HepG2 (cell line): ENCODE data around the gene AIP. TPM values are rescaled to one million over a fixed set of nuclear protein-coding genes. Genes with fewer than 3 reads are reported as not detected.
A peak's percentile ranks its signal among the peaks of the same experiment; 100 is the strongest.

Source experiments
- AGO2 ChIP-seq: fragments of 200-400 bp; formaldehyde crosslinking; optimal IDR thresholded peaks from 2 replicates; pipeline ENCODE3; 2017; ENCODE audit warnings: mild to moderate bottlenecking, low read depth, low read length, moderate library complexity
- FOSL1 ChIP-seq: sonication (generic); formaldehyde crosslinking; IDR thresholded peaks from 2 replicates; pipeline ENCODE4 v1.9.0; 2021; ENCODE audit warnings: missing genetic modification reagents, borderline replicate concordance
- MAFF ChIP-seq: IDR thresholded peaks from 2 replicates; pipeline ENCODE4 v1.6.1; 2011; ENCODE audit warnings: low read depth, low read length, improper control_type of control experiment
- NFKB2 ChIP-seq: sonication (generic); formaldehyde crosslinking; IDR thresholded peaks from 2 replicates; pipeline ENCODE4 v1.4.0; 2020; ENCODE audit warnings: missing genetic modification reagents, borderline replicate concordance
- RAD51 ChIP-seq: fragments of 450-650 bp; IDR thresholded peaks from 2 replicates; pipeline ENCODE4 v1.6.1; 2016; ENCODE audit warnings: borderline replicate concordance
- TOPORS ChIP-seq: sonication (generic); formaldehyde crosslinking; IDR thresholded peaks from 2 replicates; pipeline ENCODE4 v1.8.0; 2023; ENCODE audit warnings: mild to moderate bottlenecking, missing genetic modification reagents
- WIZ ChIP-seq: sonication (generic); formaldehyde crosslinking; IDR thresholded peaks from 2 replicates; pipeline ENCODE4 v1.5.1; 2020; ENCODE audit warnings: mild to moderate bottlenecking, missing genetic modification reagents
- ZFP37 ChIP-seq: sonication (generic); formaldehyde crosslinking; IDR thresholded peaks from 2 replicates; pipeline ENCODE4 v1.4.0; 2020; ENCODE audit warnings: missing genetic modification reagents, borderline replicate concordance
- ZFYVE20 ChIP-seq: sonication (generic); formaldehyde crosslinking; IDR thresholded peaks from 2 replicates; pipeline ENCODE4 v1.8.0; 2023; ENCODE audit warnings: low read depth, mild to moderate bottlenecking, moderate library complexity, missing genetic modification reagents, borderline replicate concordance
- ZNF160 ChIP-seq: sonication (generic); formaldehyde crosslinking; IDR thresholded peaks from 2 replicates; pipeline ENCODE4 v1.8.0; 2022; ENCODE audit warnings: mild to moderate bottlenecking, inconsistent platforms, missing genetic modification reagents
- ZNF180 ChIP-seq: sonication (generic); formaldehyde crosslinking; IDR thresholded peaks from 2 replicates; pipeline ENCODE4 v1.4.0; 2020; ENCODE audit warnings: low read depth, missing genetic modification reagents, borderline replicate concordance
- ZNF24 ChIP-seq: fragments of 450-650 bp; IDR thresholded peaks from 2 replicates; pipeline ENCODE4 v1.6.1; 2017; ENCODE audit warnings: antibody characterized with exemption, mild to moderate bottlenecking
- ZNF296 ChIP-seq: sonication (generic); formaldehyde crosslinking; conservative IDR thresholded peaks from 2 replicates; pipeline ENCODE4 v1.5.0; 2020; ENCODE audit warnings: mild to moderate bottlenecking, missing genetic modification reagents
- ZNF343 ChIP-seq: sonication (generic); formaldehyde crosslinking; IDR thresholded peaks from 2 replicates; pipeline ENCODE4 v1.4.0; 2020; ENCODE audit warnings: mild to moderate bottlenecking, missing genetic modification reagents
- ZNF558 ChIP-seq: sonication (generic); formaldehyde crosslinking; IDR thresholded peaks from 2 replicates; pipeline ENCODE4 v1.9.0; 2022; ENCODE audit warnings: mild to moderate bottlenecking, missing genetic modification reagents, borderline replicate concordance
- ZSCAN29 ChIP-seq: sonication (generic); formaldehyde crosslinking; conservative IDR thresholded peaks from 2 replicates; pipeline ENCODE4 v1.4.0; 2020; ENCODE audit warnings: mild to moderate bottlenecking, missing genetic modification reagents
- polyA plus RNA-seq, 8 experiments: library from polyadenylated mRNA; depleted of rRNA in 3 of 8; stranded (reverse) in 7 of 8; unstranded in 1 of 8; fragments of >200 nt; fragmentation: Illumina TruSeq in 4 of 8; extraction: Trizol in 4 of 8; gene quantifications; 2 replicates each; pipeline versions ENCODE4 v1.2.1 to v1.2.3, GENCODE V29; 2011 to 2016; ENCODE audit warnings: low read depth in 4 of 8, missing spikeins in 1 of 8, mixed read lengths in 1 of 8; ENCODE audit not compliant: insufficient read depth in 1 of 8
- total RNA-seq, 5 experiments: library from RNA; depleted of rRNA; stranded (reverse); fragments of >200 nt; fragmentation: Illumina TruSeq; extraction: Trizol; gene quantifications; 2 replicates each; pipeline ENCODE4 v1.2.3, GENCODE V29; 2016; ENCODE audit warnings: low read depth in 1 of 5
- TF ChIP-seq, protein P1 (sequence below): sonication (generic); formaldehyde crosslinking; IDR thresholded peaks from 2 replicates; pipeline ENCODE4 v1.4.0; 2020; ENCODE audit warnings: missing genetic modification reagents, borderline replicate concordance
- TF ChIP-seq, protein P2 (sequence below): IDR thresholded peaks from 2 replicates; pipeline ENCODE4 v1.6.1; 2018; ENCODE audit warnings: missing genetic modification reagents, mild to moderate bottlenecking, missing compliant biosample characterization
- TF ChIP-seq, protein P3 (sequence below), 2 experiments: sonication (generic) in 1 of 2; formaldehyde crosslinking in 1 of 2; IDR thresholded peaks; 2 replicates each; pipeline versions ENCODE4 v1.5.1 to v1.6.1; 2011 to 2020; ENCODE audit warnings: borderline replicate concordance in 1 of 2, low read depth in 1 of 2, low read length in 1 of 2, mild to moderate bottlenecking in 1 of 2, missing genetic modification reagents in 1 of 2, moderate library complexity in 1 of 2
- TF ChIP-seq, protein P4 (sequence below): IDR thresholded peaks from 2 replicates; pipeline ENCODE4 v1.6.1; 2016
- TF ChIP-seq, protein P5 (sequence below): sonication (generic); formaldehyde crosslinking; IDR thresholded peaks from 2 replicates; pipeline ENCODE4 v1.9.0; 2021; ENCODE audit warnings: missing genetic modification reagents, mild to moderate bottlenecking, borderline replicate concordance

Gene AIP
- total and polyA plus RNA-seq, 2 of the 13 experiments (the other 11 are each of a cell fraction or from before 2014, with no cell fraction given) = 51.8 to 110 TPM

DNA sequence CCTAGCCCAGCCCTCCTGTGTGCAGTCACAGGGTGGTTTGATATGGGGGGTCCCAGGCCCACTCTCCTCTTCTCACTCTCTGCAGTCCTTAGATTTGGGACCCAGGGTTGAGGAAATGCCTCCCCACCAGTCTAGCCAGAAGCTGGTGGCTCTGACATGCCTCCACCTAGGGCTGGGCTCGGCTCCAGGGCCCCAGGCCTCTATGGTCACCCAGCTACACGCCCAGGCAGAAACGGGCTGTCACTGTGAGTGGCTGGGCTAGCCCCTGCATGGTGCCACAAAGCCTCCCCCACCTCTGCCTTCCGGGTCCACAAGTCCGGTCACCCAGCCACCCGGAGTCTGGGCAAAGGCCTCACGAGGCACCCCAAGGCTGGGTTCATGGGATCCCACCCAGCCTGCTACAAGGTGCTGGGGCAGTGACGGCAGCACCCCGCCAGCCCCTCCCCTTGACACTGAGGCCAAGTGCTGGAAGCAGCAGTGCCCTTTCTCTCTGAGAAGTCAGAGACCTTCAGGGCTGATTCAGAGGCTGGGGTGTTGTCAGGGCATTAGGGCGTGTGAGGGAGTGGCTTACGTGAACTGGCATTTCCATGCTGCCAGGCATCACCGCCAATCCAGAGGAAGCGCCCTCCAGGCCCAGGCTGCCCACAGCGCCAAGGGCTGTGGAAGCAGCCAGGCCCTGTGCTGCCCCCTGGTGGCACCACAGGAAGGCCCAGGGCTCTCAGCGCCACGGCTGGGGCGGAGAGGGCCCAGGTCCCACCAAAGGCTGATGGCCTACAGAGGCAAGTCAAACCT lies 23.0 kb downstream of the AIP start (continued):
- TF ChIP-seq ZNF558 (CRISPR knock-in tag) (no peak), RAD51 (no peak), AGO2 (peak; percentile 47), ZNF24 (no peak), ZNF343 (CRISPR knock-in tag) (0 out of 2 replicates have a peak, but pooled peaks have one; percentile 61), ZFYVE20 (CRISPR knock-in tag) (no peak), MAFF (no peak), TOPORS (CRISPR knock-in tag) (no peak), NFKB2 (no peak; the same call in 1 of the 2 replicates), ZNF160 (CRISPR knock-in tag) (no peak), FOSL1 (CRISPR knock-in tag) (no peak), WIZ (CRISPR knock-in tag) (no peak), ZNF296 (CRISPR knock-in tag) (no peak), ZSCAN29 (CRISPR knock-in tag) (0 out of 2 replicates have a peak, but pooled peaks have one; percentile 31), ZFP37 (no peak), ZNF180 (CRISPR knock-in tag) (no peak)
- TF ChIP-seq, protein P1, sequence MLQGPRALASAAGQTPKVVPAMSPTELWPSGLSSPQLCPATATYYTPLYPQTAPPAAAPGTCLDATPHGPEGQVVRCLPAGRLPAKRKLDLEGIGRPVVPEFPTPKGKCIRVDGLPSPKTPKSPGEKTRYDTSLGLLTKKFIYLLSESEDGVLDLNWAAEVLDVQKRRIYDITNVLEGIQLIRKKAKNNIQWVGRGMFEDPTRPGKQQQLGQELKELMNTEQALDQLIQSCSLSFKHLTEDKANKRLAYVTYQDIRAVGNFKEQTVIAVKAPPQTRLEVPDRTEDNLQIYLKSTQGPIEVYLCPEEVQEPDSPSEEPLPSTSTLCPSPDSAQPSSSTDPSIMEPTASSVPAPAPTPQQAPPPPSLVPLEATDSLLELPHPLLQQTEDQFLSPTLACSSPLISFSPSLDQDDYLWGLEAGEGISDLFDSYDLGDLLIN (CRISPR knock-in tag) = no peak
- TF ChIP-seq, protein P2, sequence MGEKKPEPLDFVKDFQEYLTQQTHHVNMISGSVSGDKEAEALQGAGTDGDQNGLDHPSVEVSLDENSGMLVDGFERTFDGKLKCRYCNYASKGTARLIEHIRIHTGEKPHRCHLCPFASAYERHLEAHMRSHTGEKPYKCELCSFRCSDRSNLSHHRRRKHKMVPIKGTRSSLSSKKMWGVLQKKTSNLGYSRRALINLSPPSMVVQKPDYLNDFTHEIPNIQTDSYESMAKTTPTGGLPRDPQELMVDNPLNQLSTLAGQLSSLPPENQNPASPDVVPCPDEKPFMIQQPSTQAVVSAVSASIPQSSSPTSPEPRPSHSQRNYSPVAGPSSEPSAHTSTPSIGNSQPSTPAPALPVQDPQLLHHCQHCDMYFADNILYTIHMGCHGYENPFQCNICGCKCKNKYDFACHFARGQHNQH (CRISPR knock-in tag) = peak; percentile 71; the same call in 1 of the 2 replicates
- TF ChIP-seq, protein P3, sequence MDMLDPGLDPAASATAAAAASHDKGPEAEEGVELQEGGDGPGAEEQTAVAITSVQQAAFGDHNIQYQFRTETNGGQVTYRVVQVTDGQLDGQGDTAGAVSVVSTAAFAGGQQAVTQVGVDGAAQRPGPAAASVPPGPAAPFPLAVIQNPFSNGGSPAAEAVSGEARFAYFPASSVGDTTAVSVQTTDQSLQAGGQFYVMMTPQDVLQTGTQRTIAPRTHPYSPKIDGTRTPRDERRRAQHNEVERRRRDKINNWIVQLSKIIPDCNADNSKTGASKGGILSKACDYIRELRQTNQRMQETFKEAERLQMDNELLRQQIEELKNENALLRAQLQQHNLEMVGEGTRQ (IDR thresholded peaks at IDR 0.05; ENCODE audit: low read depth, low read length) = no peak
- TF ChIP-seq, protein P3 (CRISPR knock-in tag; IDR thresholded peaks at IDR 0.05; ENCODE audit: borderline replicate concordance) = no peak
- TF ChIP-seq, protein P4, sequence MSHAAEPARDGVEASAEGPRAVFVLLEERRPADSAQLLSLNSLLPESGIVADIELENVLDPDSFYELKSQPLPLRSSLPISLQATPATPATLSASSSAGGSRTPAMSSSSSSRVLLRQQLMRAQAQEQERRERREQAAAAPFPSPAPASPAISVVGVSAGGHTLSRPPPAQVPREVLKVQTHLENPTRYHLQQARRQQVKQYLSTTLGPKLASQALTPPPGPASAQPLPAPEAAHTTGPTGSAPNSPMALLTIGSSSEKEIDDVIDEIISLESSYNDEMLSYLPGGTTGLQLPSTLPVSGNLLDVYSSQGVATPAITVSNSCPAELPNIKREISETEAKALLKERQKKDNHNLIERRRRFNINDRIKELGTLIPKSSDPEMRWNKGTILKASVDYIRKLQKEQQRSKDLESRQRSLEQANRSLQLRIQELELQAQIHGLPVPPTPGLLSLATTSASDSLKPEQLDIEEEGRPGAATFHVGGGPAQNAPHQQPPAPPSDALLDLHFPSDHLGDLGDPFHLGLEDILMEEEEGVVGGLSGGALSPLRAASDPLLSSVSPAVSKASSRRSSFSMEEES = no peak; the same call in 1 of the 2 replicates
- TF ChIP-seq, protein P5, sequence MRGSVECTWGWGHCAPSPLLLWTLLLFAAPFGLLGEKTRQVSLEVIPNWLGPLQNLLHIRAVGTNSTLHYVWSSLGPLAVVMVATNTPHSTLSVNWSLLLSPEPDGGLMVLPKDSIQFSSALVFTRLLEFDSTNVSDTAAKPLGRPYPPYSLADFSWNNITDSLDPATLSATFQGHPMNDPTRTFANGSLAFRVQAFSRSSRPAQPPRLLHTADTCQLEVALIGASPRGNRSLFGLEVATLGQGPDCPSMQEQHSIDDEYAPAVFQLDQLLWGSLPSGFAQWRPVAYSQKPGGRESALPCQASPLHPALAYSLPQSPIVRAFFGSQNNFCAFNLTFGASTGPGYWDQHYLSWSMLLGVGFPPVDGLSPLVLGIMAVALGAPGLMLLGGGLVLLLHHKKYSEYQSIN (CRISPR knock-in tag) = no peak
